Left renal pelvis (tissue), 4 donors: ENCODE data around the gene TNRC18. TPM values are rescaled to one million over a fixed set of nuclear protein-coding genes. Genes with fewer than 3 reads are reported as not detected.

Experiments used
- DNase-seq, 4 donors: peaks; one replicate each; pipeline ENCODE4 v3.0.0-alpha.2; 2013; ENCODE audit warnings: low read depth in 4 of 4, low spot score in 3 of 4
- polyA plus RNA-seq, 4 donors: library from polyadenylated mRNA; unstranded; fragments of 120-200 nt; gene quantifications; one replicate each; pipeline ENCODE4 v1.2.1, GENCODE V29; 2013; ENCODE audit not compliant: insufficient read length in 4 of 4

The TNRC18 gene
- polyA plus RNA-seq, 4 donors: 80.0 to 142 (median 103) TPM

- no peak for DNase-seq
Measured at GRCh38 chr7:5352440-5353010, 71.1 kb downstream of the TNRC18 start.

- no peak for DNase-seq
Measured at GRCh38 chr7:5351507-5352265, 71.9 kb downstream of the TNRC18 start.

GRCh38 chr7:5350600-5351385 lies 72.8 kb downstream of the TNRC18 start:
- DNase-seq: no peak

- no peak for DNase-seq
Measured at GRCh38 chr7:5350174-5350463, 73.5 kb downstream of the TNRC18 start.

DNA sequence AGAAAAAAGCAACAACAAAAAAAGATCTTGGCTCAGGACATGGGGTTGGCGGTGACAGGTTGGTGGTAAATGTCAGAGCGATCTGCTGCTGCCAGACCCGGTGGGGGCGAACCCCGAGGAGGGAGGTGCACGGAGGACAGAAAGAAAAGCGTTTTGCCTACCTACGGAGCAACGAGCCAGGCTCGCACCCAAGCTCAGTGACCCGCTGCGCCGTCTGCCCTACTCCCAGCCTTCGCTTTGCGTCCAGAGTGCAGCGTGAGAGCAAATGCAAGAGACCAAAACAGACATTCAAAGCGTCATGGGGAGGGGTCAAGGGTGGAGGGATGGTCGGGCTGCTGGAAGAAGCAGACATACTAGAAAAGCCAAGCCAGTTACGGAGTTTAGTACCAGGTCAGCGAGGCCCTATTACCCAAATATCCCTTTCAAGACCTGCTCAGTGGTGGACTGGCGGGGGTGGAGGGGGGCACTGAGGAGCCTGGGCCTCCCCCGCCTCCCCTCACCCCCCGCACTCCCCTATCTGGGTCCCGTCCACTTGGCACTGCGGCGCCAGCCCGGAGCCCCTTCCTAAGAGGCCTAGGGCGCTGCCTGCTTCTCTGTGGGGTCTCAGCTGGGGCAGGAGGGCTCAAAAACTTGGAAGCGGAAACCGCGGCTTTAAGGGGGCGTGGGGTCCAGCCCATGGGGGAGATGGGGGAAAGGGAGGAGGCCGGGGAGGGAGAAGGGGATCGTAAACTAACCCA lies 74.0 kb downstream of the TNRC18 start:
- DNase-seq: no peak

GRCh38 chr7:5349005-5349380 lies 74.6 kb downstream of the TNRC18 start:
- DNase-seq: no peak

DNA sequence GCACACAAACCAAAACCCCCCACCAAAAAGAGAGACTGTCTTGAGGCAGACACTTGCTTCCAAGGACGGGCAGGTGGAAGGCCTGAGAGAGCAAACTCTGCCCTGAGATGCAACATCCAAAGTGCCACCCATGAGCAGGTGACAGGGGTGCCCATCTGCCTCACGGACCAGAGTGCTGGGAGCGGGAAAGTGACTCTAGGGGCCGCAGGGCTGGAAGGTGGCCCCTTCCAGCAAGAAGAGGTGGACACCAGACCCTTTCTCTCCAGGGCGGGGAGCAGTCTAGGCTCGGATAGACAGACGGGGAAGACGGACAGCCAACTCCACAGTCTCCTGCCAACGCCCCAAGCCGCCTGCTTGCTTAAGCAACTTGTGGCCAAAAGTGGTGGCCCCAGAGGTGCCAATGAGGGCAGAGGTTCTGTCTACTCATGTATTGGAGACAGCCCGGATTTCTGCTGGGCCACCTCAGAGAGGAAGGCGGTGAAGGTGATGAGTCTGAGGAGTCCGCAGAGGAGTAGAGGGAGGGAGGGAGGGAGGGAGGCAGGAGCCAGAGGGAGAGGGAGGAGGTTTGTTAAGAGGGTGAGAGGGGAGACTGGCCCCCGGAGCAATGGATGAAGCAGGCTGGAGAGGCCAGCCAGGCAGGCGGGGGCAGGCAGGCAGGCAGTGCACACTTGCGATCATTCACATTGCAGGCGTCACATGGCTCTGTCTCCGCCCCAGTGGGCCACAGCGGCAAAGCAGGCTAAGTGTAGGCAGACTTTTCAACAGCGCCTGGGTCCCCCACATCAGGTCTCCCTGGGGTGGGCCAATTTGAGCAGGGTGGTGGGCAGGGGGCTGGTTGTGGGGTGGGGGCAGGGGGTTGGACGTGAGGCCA lies 75.3 kb downstream of the TNRC18 start:
- DNase-seq: no peak

DNA sequence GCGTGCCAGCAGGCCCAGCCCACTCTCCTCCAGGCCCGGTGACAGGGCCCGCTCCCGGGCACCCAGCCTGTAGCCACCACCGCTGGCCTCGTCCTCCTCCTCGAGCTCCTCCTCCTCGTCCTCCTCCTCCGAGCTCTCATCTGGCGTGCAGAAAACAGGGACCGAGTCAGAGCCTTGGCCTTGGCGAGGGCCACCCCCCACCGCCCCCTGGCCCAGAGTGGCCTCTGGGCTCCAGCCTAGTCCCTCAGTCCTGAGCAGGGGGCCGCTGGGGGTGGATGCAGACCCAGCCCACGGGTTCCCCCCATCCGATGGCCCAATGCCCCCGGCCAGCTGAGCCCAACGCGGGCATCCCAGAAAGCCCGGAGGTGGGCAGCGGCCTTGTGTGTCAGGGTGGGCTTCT lies 78.0 kb downstream of the TNRC18 start:
- no peak for DNase-seq

- DNase-seq: no peak
Measured at GRCh38 chr7:5345171-5345570, 78.5 kb downstream of the TNRC18 start.

DNA sequence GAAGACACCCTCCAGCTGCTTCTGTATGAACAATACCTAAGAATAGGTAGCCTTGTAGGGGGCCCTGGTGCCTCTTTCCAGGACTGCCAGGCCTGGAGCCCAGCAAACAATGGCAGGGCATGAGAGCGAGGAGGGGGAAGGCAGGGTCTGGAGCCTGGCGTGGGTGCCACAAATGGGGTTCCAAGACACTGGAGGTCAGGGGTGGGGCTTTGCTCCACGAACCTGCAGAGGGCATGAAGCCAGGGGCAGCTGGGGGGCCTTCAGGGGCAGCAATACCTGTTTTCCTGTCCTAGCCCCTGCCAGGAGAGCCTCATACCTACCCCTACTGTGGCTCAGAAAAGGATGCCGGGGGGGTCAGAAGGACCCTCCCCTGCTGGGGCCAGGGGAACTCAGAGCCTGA lies 79.3 kb downstream of the TNRC18 start:
- DNase-seq: no peak

DNA sequence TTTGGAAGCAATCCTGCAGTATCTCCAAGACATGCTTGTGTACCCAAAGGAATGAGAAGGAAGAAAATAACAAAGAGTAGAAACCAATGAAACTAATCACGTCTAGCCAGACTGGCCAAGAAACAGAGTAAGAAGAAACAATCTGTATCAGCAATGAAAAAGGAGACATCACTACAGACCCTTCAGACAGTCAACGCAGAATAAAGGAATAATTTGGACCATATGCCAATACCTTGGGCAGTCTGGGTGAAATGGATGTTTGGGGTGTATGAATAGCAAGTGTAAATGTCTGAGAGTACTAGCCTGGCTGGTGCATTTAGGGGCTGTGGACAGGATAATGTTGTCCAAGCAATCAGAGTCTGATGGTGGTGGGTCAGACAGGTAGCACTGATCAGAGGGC lies 79.8 kb downstream of the TNRC18 start:
- DNase-seq: no peak

GRCh38 chr7:5342631-5343030 lies 81.0 kb downstream of the TNRC18 start:
- no peak for DNase-seq

GRCh38 chr7:5339955-5340354 lies 83.7 kb downstream of the TNRC18 start:
- DNase-seq: no peak

- DNase-seq: no peak
Measured at GRCh38 chr7:5337047-5337446, 86.6 kb downstream of the TNRC18 start.

DNA sequence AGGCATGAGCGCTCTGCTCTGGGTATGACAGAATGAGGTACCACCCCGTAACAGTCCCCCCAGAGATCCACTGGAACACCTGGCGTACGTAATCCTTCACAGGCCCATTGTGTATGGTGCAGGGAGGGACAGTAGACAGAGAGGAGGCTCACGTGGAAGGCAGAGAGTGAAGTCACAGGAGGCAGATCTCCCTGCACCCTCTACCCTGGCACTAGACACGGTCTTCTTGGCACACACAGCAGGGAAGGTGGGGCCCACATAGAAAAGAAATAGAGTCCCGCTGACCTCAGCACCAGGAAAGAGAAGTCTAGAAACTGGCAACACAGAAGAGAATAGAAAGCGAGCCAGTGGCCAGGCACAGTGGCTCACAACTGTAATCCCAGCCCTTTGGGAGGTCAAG lies 89.0 kb downstream of the TNRC18 start:
- no peak for DNase-seq

- DNase-seq: no peak
Measured at GRCh38 chr7:5333121-5334045, 90.3 kb downstream of the TNRC18 start.

DNA sequence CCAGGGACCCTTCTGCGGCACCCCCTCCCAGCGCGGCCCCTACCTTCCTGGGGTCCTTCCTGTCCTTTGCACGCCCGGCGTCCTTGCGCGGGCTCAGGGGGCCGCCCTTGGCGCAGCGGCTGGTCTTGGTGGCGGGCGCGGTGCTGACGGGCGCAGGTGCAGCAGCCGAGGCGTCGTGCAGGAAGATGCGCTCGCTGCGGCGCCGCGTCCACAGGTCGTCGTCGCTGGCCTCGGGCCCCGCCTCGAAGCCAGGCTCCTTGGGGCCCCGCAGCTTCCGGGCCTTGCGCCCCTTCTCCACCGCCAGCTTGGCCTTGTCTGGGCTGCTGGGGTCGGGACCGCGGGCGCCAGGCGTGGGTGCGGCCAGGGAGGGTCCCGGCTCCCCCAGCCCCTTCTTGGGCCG lies 91.1 kb downstream of the TNRC18 start:
- no peak for DNase-seq

DNA sequence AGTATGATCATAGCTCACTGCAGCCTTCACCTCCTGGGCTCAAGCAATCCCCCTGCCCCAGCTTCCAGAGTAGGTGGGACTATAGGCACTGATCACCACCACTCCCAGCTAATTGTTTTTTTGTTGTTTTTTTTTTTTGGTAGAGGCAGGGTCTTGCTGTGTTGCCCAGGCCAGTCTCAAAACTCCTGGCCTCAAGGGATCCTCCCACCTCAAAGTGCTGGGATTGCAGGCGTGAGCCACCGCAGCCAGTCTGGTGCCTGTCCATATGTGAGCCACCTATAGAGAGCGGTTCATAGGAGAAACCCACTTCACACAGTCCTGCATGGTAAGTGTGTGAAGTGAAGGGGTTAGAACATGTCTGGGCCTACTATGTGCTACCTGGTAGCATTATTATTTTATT lies 93.3 kb downstream of the TNRC18 start:
- no peak for DNase-seq

DNA sequence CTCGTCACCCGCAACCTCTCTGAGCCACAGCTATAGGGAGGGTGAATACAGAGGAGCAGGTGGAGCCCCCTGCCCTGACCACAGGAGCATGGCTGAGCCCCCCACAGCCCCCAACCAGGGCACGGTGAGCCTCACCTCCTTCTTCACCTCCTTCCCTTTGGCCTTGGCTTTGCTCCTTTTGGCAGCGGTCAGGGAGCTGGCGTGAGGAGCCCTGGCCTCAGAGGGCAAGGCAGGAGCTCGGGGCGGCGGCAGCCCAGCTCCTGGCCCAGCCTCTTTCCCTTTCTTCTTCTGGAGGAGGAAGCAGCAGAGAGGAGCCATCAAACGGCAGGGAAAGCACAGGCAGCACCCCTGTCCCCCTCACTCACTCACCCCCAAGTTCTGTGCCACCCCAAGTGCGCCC lies 98.7 kb downstream of the TNRC18 start:
- no peak for DNase-seq
